ENCODE data around the gene ELOVL2.
A peak's percentile ranks its signal among the peaks of the same experiment; 100 is the strongest.
"Not testable (repeated sequence)": the region's sequence is repeated elsewhere in the genome, so short reads cannot be mapped to it uniquely, and the experiment has no call there.

The ELOVL2 gene

GRCh38 chr6:10984959-10985358 lies 59.1 kb downstream of the ELOVL2 start:
- not testable (repeated sequence) for DNase-seq (ENCODE audit: low read depth in 1 of 2, low spot score in 1 of 2)

- DNase-seq (ENCODE audit: low read depth in 1 of 2, low spot score in 1 of 2), result no peak
Measured at GRCh38 chr6:10981409-10981808, 62.7 kb downstream of the ELOVL2 start.

GRCh38 chr6:10979603-10980002 lies 64.5 kb downstream of the ELOVL2 start:
- DNase-seq (ENCODE audit: low read depth in 1 of 2, low spot score in 1 of 2), result no peak

- no peak for DNase-seq (ENCODE audit: low read depth in 1 of 2, low spot score in 1 of 2)
Measured at GRCh38 chr6:10977231-10977968, 66.7 kb downstream of the ELOVL2 start.

GRCh38 chr6:10976571-10976970 lies 67.5 kb downstream of the ELOVL2 start:
- DNase-seq (ENCODE audit: low read depth in 1 of 2, low spot score in 1 of 2), result no peak

GRCh38 chr6:10972196-10972595 lies 71.9 kb downstream of the ELOVL2 start:
- DNase-seq (ENCODE audit: low read depth in 1 of 2, low spot score in 1 of 2), result no peak

GRCh38 chr6:10970731-10971130 lies 73.4 kb downstream of the ELOVL2 start:
- DNase-seq (ENCODE audit: low read depth in 1 of 2, low spot score in 1 of 2), result no peak

- no peak for DNase-seq (ENCODE audit: low read depth in 1 of 2, low spot score in 1 of 2)
Measured at GRCh38 chr6:10968776-10969175, 75.3 kb downstream of the ELOVL2 start.

- DNase-seq (ENCODE audit: low read depth in 1 of 2, low spot score in 1 of 2), result no peak
Measured at GRCh38 chr6:10964684-10965083, 79.4 kb downstream of the ELOVL2 start.

- DNase-seq (ENCODE audit: low read depth in 1 of 2, low spot score in 1 of 2), result no peak
Measured at GRCh38 chr6:10963113-10963512, 81.0 kb downstream of the ELOVL2 start.

- no peak for DNase-seq (ENCODE audit: low read depth in 1 of 2, low spot score in 1 of 2)
Measured at GRCh38 chr6:10962673-10963072, 81.4 kb downstream of the ELOVL2 start.

GRCh38 chr6:10961837-10962236 lies 82.3 kb downstream of the ELOVL2 start:
- DNase-seq (ENCODE audit: low read depth in 1 of 2, low spot score in 1 of 2), result no peak

- DNase-seq (ENCODE audit: low read depth in 1 of 2, low spot score in 1 of 2), result no peak
Measured at GRCh38 chr6:10960171-10960570, 83.9 kb downstream of the ELOVL2 start.

GRCh38 chr6:10957414-10957886 lies 86.7 kb downstream of the ELOVL2 start:
- no peak for DNase-seq (ENCODE audit: low read depth in 1 of 2, low spot score in 1 of 2)

- no peak for DNase-seq (ENCODE audit: low read depth in 1 of 2, low spot score in 1 of 2)
Measured at GRCh38 chr6:10956776-10957175, 87.3 kb downstream of the ELOVL2 start.

- peak in 1 of 2 donors; percentile 44 for DNase-seq (ENCODE audit: low read depth in 1 of 2, low spot score in 1 of 2)
Measured at GRCh38 chr6:10954590-10955010, 89.5 kb downstream of the ELOVL2 start.

GRCh38 chr6:10951675-10952282 lies 92.3 kb downstream of the ELOVL2 start:
- DNase-seq (ENCODE audit: low read depth in 1 of 2, low spot score in 1 of 2), result no peak

GRCh38 chr6:10949579-10950490 lies 94.3 kb downstream of the ELOVL2 start:
- no peak for DNase-seq (ENCODE audit: low read depth in 1 of 2, low spot score in 1 of 2)

GRCh38 chr6:10947966-10948365 lies 96.1 kb downstream of the ELOVL2 start:
- no peak for DNase-seq (ENCODE audit: low read depth in 1 of 2, low spot score in 1 of 2)

GRCh38 chr6:10945845-10946244 lies 98.3 kb downstream of the ELOVL2 start:
- DNase-seq (ENCODE audit: low read depth in 1 of 2, low spot score in 1 of 2), result no peak

GRCh38 chr6:10939840-10940239 lies 104.3 kb downstream of the ELOVL2 start:
- no peak for DNase-seq (ENCODE audit: low read depth in 1 of 2, low spot score in 1 of 2)

- no peak for DNase-seq (ENCODE audit: low read depth in 1 of 2, low spot score in 1 of 2)
Measured at GRCh38 chr6:10933126-10933525, 111.0 kb downstream of the ELOVL2 start.

Measured in activated T-helper 1 cell treated with anti-CD3 and anti-CD28 coated beads, Interleukin-2, amount 50 U/mL, for 16 hours (primary cell).